Breast epithelium (tissue), 3 donors: ENCODE measurements around the gene TDRD1.

Experiments
- CTCF ChIP-seq, 3 donors: fragments of 450-650 bp; IDR thresholded peaks; one replicate each; pipeline ENCODE4 v1.5.1; 2016 to 2017; ENCODE audit warnings: antibody characterized with exemption in 3 of 3, mild to moderate bottlenecking in 3 of 3, moderate library complexity in 3 of 3
- POLR2AphosphoS5 ChIP-seq, 3 donors: sonication (generic); formaldehyde crosslinking; IDR thresholded peaks; one replicate each; pipeline ENCODE4 v1.6.1; 2017; ENCODE audit warnings: antibody characterized with exemption in 3 of 3

DNA sequence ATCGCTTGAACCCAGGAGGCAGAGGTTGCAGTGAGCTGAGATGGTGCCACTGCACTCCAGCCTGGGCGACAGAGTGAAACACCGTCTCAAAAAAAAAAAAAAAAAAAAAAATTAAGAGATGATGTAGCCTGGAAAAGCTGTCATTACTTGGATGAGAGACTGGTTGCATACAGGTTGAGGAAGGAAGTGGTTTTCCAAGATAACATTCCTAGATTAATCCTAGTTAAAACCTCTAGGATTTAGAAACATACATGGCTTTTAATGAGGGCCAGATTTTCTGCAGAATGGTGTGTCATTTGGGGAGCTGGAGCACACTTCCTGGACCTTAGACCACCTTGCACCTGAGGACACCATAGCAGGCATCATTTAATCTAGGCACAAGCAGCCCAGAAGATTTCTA lies 77.7 kb downstream of the TDRD1 start:
- TF ChIP-seq CTCF (IDR thresholded peaks at IDR 0.05), result no peak
- TF ChIP-seq POLR2AphosphoS5 (IDR thresholded peaks at IDR 0.05), result no peak
